ENCODE results near the gene WDR72.

WDR72 gene

DNA sequence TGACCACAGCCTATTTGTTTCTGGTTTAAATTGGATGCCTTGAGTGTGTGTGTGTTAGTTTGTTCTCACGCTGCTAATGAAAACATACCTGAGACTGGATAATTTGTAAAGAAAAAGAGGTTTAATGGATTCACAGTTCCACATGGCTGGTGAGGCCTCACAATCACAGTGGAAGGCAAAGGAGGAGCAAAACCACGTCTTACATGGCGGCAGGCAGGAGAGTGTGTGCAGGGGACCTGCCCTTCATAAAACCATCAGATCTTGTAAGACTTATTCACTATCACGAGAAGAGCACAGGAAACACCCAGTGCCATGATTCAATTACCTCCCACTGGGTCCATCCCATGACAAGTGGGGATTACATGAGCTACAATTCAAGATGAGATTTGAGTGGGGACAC is 260.5 kb downstream of the WDR72 start:
- TF ChIP-seq CSDC2 (CRISPR knock-in tag; IDR thresholded peaks at IDR 0.05) (no peak), ZC3H10 (CRISPR knock-in tag; IDR thresholded peaks at IDR 0.05) (no peak), ZNF8 (CRISPR knock-in tag; IDR thresholded peaks at IDR 0.05) (no peak), TOX (CRISPR knock-in tag; IDR thresholded peaks at IDR 0.05; ENCODE audit: borderline replicate concordance) (no peak), OSR1 (CRISPR knock-in tag; IDR thresholded peaks at IDR 0.05) (no peak), ISL1 (CRISPR knock-in tag; IDR thresholded peaks at IDR 0.05) (no peak), PATZ1 (CRISPR knock-in tag; IDR thresholded peaks at IDR 0.05; ENCODE audit: borderline replicate concordance) (no peak), TSHZ2 (CRISPR knock-in tag; IDR thresholded peaks at IDR 0.05) (no peak)
- no peak for ATAC-seq

DNA sequence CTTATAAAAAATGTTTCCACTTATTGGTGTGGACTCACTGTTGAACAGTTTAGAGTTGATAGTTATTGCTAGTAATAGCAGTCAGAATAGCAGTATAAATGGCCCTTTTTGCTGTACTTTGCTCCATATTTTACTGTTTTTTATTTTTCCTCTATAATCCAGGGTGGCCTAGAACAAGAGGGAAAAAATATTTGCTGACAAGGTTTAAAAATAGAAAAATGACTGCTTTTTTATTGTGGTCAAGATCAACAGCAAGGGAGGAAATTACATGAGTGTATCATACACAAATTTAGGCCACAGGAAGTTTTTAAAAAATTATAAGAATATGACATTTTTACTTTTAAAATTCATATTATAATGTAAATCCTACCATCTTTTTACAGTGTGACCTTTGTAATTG is 269.1 kb downstream of the WDR72 start:
- no peak for ATAC-seq
- TF ChIP-seq TCF4 (CRISPR knock-in tag; IDR thresholded peaks at IDR 0.05; ENCODE audit: borderline replicate concordance), result no peak
- TF ChIP-seq PATZ1 (CRISPR knock-in tag; IDR thresholded peaks at IDR 0.05; ENCODE audit: borderline replicate concordance), result no peak
- TF ChIP-seq TOX (CRISPR knock-in tag; IDR thresholded peaks at IDR 0.05; ENCODE audit: borderline replicate concordance), result no peak
- TF ChIP-seq RARB (CRISPR knock-in tag; IDR thresholded peaks at IDR 0.05), result no peak

DNA sequence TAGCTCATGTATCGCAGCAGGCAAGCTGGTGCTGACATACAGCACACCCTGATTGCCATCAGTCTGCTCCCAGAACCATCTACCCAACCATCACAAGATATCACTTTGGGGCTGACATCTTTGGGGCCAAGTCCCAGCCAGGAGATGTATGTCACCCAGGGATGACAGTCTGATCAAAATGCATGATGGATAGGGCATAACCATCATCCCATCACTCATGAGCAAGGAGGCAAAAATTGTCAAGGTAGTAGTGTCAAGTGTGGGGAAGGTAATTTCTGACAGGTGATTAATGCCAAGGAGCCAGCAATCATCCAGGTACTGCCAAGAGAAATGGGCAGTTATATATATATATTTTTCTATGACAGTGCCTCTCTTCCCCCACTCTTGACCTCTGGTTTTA is 277.4 kb downstream of the WDR72 start:
- ATAC-seq, result no peak
- no peak for TF ChIP-seq PPARA (CRISPR knock-in tag; IDR thresholded peaks at IDR 0.05; ENCODE audit: borderline replicate concordance)
- TF ChIP-seq ARNTL (CRISPR knock-in tag; IDR thresholded peaks at IDR 0.05; ENCODE audit: borderline replicate concordance, low read depth), result no peak
- TF ChIP-seq ZFP3 (CRISPR knock-in tag; IDR thresholded peaks at IDR 0.05), result no peak
- no peak for TF ChIP-seq CSDC2 (CRISPR knock-in tag; IDR thresholded peaks at IDR 0.05)
- TF ChIP-seq ZNF565 (CRISPR knock-in tag; conservative IDR thresholded peaks at IDR 0.05; ENCODE audit: low read depth), result no peak
- no peak for TF ChIP-seq CSRNP3 (CRISPR knock-in tag; IDR thresholded peaks at IDR 0.05)
- TF ChIP-seq, protein P1, sequence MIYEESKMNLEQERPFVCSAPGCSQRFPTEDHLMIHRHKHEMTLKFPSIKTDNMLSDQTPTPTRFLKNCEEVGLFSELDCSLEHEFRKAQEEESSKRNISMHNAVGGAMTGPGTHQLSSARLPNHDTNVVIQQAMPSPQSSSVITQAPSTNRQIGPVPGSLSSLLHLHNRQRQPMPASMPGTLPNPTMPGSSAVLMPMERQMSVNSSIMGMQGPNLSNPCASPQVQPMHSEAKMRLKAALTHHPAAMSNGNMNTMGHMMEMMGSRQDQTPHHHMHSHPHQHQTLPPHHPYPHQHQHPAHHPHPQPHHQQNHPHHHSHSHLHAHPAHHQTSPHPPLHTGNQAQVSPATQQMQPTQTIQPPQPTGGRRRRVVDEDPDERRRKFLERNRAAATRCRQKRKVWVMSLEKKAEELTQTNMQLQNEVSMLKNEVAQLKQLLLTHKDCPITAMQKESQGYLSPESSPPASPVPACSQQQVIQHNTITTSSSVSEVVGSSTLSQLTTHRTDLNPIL (CRISPR knock-in tag; IDR thresholded peaks at IDR 0.05; ENCODE audit: low read depth), result no peak
- TF ChIP-seq GLIS3 (CRISPR knock-in tag; IDR thresholded peaks at IDR 0.05), result no peak
- TF ChIP-seq ESRRG (CRISPR knock-in tag; IDR thresholded peaks at IDR 0.05), result no peak
- TF ChIP-seq OSR1 (CRISPR knock-in tag; IDR thresholded peaks at IDR 0.05), result no peak

GRCh38 chr15:53477981-53478766 is 281.3 kb downstream of the WDR72 start:
- TF ChIP-seq PPARA (CRISPR knock-in tag; IDR thresholded peaks at IDR 0.05; ENCODE audit: borderline replicate concordance), result no peak
- ATAC-seq, result no peak

Measured in SK-N-SH treated with all-trans-retinoic acid at 6 μM for 48 hours (cell line).